ENCODE results near the gene SLC25A36.
"Not testable (repeated sequence)": the region's sequence is repeated elsewhere in the genome, so short reads cannot be mapped to it uniquely, and the experiment has no call there.

GRCh38 chr3:140939305-140939704, 2.3 kb upstream of the SLC25A36 start:
- TF ChIP-seq EZH2 (IDR thresholded peaks at IDR 0.05; ENCODE audit: insufficient read depth, poor library complexity, severe bottlenecking); EZH2phosphoT487 (IDR thresholded peaks at IDR 0.05; ENCODE audit: insufficient read depth, low read depth): not testable (repeated sequence)

All from GM23248 (cell line).